GM21381 (cell line): ENCODE data around the gene ACSM2B.
"Not testable (repeated sequence)": the region's sequence is repeated elsewhere in the genome, so short reads cannot be mapped to it uniquely, and the experiment has no call there.

Experiments used
- ATAC-seq: cut with Tn5 transposase; IDR thresholded peaks from one replicate; pipeline ENCODE4 v1.9.1; 2021; ENCODE audit warnings: mild to moderate bottlenecking, moderate library complexity; ENCODE audit not compliant: unreplicated experiment

The ACSM2B gene

GRCh38 chr16:20598832-20599469 is 22.8 kb upstream of the ACSM2B start:
- ATAC-seq = no peak

- ATAC-seq = not testable (repeated sequence)
Measured at GRCh38 chr16:20595694-20596093, 19.5 kb upstream of the ACSM2B start.

GRCh38 chr16:20595068-20595467 is 18.9 kb upstream of the ACSM2B start:
- ATAC-seq = not testable (repeated sequence)

- not testable (repeated sequence) for ATAC-seq
Measured at GRCh38 chr16:20592780-20593179, 16.6 kb upstream of the ACSM2B start.

GRCh38 chr16:20589486-20589885 is 13.3 kb upstream of the ACSM2B start:
- ATAC-seq = not testable (repeated sequence)

- ATAC-seq = not testable (repeated sequence)
Measured at GRCh38 chr16:20587645-20588074, 11.5 kb upstream of the ACSM2B start.

GRCh38 chr16:20586716-20587115 is 10.5 kb upstream of the ACSM2B start:
- not testable (repeated sequence) for ATAC-seq

GRCh38 chr16:20586112-20586511 is 9.9 kb upstream of the ACSM2B start:
- ATAC-seq = not testable (repeated sequence)

- not testable (repeated sequence) for ATAC-seq
Measured at GRCh38 chr16:20580487-20581259, 4.5 kb upstream of the ACSM2B start.

GRCh38 chr16:20578091-20578490 is 1.9 kb upstream of the ACSM2B start:
- ATAC-seq = not testable (repeated sequence)

GRCh38 chr16:20569117-20569651 is 7.0 kb downstream of the ACSM2B start:
- not testable (repeated sequence) for ATAC-seq

- ATAC-seq = no peak
Measured at GRCh38 chr16:20568404-20568803, 7.8 kb downstream of the ACSM2B start.

- ATAC-seq = no peak
Measured at GRCh38 chr16:20566864-20567263, 9.3 kb downstream of the ACSM2B start.

- ATAC-seq = not testable (repeated sequence)
Measured at GRCh38 chr16:20565334-20565733, 10.8 kb downstream of the ACSM2B start.

- not testable (repeated sequence) for ATAC-seq
Measured at GRCh38 chr16:20564218-20564617, 11.9 kb downstream of the ACSM2B start.

GRCh38 chr16:20555628-20556027 is 20.5 kb downstream of the ACSM2B start:
- not testable (repeated sequence) for ATAC-seq

- ATAC-seq = not testable (repeated sequence)
Measured at GRCh38 chr16:20554689-20555088, 21.5 kb downstream of the ACSM2B start.

GRCh38 chr16:20553493-20553892 is 22.7 kb downstream of the ACSM2B start:
- ATAC-seq = not testable (repeated sequence)

- not testable (repeated sequence) for ATAC-seq
Measured at GRCh38 chr16:20546951-20547350, 29.2 kb downstream of the ACSM2B start.

- ATAC-seq = not testable (repeated sequence)
Measured at GRCh38 chr16:20546278-20546853, 29.8 kb downstream of the ACSM2B start.

GRCh38 chr16:20540603-20541316 is 35.4 kb downstream of the ACSM2B start:
- not testable (repeated sequence) for ATAC-seq
